HFFc6 (cell line): ENCODE measurements around the gene AMH. TPM values are rescaled to one million over a fixed set of nuclear protein-coding genes. Genes with fewer than 3 reads are reported as not detected.

ENCODE experiments used
- DNase-seq: peaks from one replicate; pipeline ENCODE4 v3.0.0-alpha.2; 2018
- H3K27ac Mint-ChIP-seq: 2 replicates; pipeline ENCODE4 v1.8.0; 2020; ENCODE audit warnings: mild to moderate bottlenecking, mixed read lengths
- H3K27me3 Mint-ChIP-seq: 2 replicates; pipeline ENCODE4 v1.8.0; 2021; ENCODE audit warnings: mild to moderate bottlenecking, moderate library complexity, mixed read lengths; ENCODE audit not compliant: insufficient read depth
- H3K36me3 Mint-ChIP-seq: 2 replicates; pipeline ENCODE4 v1.8.0; 2021; ENCODE audit warnings: low read depth, mixed read lengths
- H3K4me1 Mint-ChIP-seq: 2 replicates; pipeline ENCODE4 v1.8.0; 2020; ENCODE audit warnings: low read depth, mixed read lengths
- H3K4me3 Mint-ChIP-seq: 2 replicates; pipeline ENCODE4 v1.8.0; 2020; ENCODE audit warnings: mild to moderate bottlenecking, moderate library complexity, mixed read lengths
- H3K9me3 Mint-ChIP-seq: 2 replicates; pipeline ENCODE4 v1.8.0; 2020; ENCODE audit warnings: mild to moderate bottlenecking, mixed read lengths
- total RNA-seq, 6 experiments: library from RNA; stranded (reverse); fragmentation: NEBNext Ultra II Directional; extraction: Animal tissue kit (Norgen Biotek cat#: 25700); gene quantifications; 2 replicates in 1 of 6; 3 replicates in 5 of 6; pipeline ENCODE4 v1.2.3, GENCODE V29; 2021
- TF ChIP-seq, protein P1 (sequence below): fragments of 200-600 bp; sonication (generic); IDR thresholded peaks from 2 replicates; pipeline ENCODE4 v1.5.0; 2021; ENCODE audit warnings: antibody characterized with exemption, mild to moderate bottlenecking

The AMH gene
- total RNA-seq, 6 experiments from 2014 or later: 0.98 to 2.3 (median 1.4) TPM

GRCh38 chr19:2274931-2275535, 25.9 kb downstream of the AMH start:
- Mint-ChIP-seq H3K27ac (peak overlapping the region; percentile 73), H3K4me1 (peaks cover 36% of the 10 kb centered on the region), H3K27me3 (peaks cover 29% of the 10 kb centered on the region), H3K4me3 (peak overlapping the region; percentile 71), H3K36me3 (peaks cover 30% of the 10 kb centered on the region), H3K9me3 (no peaks in the 10 kb centered on the region)
- TF ChIP-seq, protein P1, sequence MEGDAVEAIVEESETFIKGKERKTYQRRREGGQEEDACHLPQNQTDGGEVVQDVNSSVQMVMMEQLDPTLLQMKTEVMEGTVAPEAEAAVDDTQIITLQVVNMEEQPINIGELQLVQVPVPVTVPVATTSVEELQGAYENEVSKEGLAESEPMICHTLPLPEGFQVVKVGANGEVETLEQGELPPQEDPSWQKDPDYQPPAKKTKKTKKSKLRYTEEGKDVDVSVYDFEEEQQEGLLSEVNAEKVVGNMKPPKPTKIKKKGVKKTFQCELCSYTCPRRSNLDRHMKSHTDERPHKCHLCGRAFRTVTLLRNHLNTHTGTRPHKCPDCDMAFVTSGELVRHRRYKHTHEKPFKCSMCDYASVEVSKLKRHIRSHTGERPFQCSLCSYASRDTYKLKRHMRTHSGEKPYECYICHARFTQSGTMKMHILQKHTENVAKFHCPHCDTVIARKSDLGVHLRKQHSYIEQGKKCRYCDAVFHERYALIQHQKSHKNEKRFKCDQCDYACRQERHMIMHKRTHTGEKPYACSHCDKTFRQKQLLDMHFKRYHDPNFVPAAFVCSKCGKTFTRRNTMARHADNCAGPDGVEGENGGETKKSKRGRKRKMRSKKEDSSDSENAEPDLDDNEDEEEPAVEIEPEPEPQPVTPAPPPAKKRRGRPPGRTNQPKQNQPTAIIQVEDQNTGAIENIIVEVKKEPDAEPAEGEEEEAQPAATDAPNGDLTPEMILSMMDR: peak; percentile 78
- DNase-seq: peak; percentile 70

DNA sequence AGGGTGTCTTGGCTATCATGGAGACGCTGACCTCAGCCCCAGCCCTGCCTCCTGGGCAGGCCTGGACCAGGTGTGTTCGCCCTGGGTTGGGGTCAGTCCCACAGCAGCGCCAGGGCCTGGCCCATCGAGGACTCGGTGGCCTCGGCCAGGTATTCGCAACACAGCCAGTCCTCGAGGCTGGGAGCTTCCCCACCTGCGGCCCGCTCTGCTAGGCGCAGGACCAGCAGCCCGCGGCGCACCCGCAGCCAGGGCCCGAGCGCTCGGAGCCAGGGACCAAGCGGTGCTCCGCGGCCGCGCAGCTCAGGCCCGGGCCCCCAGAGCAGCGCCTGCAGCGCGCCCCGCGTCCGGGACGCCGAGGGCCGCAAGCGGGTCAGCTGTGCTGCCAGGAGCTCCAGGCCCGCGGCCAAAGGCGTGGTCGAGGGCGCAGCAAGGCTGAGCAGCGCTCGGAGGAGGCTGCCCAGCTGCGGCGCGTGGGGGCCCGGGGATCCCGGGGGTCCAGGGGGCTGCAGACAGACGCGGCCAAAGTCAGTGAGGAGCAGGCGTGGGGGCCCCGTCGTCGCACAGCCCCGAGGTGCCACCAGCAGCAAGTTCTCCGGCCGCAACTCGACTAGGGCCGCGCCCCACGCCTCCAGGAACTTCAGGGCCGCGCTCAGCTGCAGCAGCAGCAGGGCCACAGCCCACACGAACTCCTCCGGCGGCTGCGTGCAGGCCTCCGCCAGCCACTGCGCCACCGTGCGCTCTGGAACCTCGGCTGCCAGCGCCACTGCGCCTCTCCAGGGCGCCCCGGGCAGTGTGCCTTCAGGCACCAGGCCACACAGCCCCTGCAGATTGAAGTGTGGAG, 26.7 kb downstream of the AMH start:
- H3K9me3 Mint-ChIP-seq: no peaks in the 10 kb centered on the region
- peaks cover 36% of the 10 kb centered on the region for H3K4me1 Mint-ChIP-seq
- TF ChIP-seq, protein P1: no peak
- H3K36me3 Mint-ChIP-seq: peaks cover 30% of the 10 kb centered on the region
- H3K27me3 Mint-ChIP-seq: peaks cover 26% of the 10 kb centered on the region
- H3K27ac Mint-ChIP-seq: no peak overlapping the region
- no peak for DNase-seq
- H3K4me3 Mint-ChIP-seq: no peak overlapping the region

DNA sequence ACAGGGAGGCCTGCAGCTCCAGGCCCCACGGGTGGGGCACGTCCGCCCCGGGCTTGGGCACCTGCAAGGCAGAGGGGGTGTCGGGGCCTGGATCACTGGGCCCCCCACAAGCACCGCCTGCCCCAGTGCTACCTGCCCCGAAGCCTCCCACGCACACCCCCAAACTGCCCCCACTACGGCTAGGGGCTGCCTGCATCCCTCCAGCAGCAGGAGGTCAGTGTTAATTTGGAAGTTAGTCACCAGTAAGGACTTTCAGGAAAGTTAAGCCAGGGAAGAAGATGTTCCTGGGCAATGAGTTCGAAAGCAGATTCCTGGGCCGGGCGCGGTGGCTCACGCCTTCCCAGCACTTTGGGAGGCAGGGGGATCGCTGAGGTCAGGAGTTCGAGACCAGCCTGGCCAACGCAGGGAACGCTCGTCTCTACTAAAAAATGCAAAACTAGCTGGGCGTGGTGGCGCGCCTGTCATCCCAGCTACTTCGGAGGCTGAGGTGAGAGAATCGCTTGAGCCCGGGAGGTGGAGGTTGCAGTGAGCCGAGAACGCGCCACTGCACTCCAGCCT, 27.4 kb downstream of the AMH start:
- TF ChIP-seq, protein P1: no peak
- peaks cover 27% of the 10 kb centered on the region for H3K36me3 Mint-ChIP-seq
- H3K27me3 Mint-ChIP-seq: peaks cover 24% of the 10 kb centered on the region

DNA sequence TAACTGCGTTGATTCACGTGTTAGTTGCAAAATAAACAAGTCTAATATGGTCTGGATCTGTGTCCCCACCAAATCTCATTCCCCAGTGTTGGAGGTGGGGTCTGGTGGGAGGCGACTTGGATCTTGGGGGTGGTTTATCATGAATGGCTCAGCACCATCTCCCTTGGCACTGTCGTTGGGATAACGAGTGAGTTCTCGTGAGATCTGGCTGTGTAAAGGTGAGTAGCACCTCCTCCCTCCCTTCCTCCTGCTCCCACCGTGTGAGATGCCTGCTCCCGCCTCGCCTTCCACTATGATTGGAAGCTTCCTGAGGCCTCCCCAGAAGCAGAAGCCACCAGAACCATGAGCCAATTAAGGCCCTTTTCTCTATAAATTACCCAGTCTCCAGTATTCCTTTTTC, 28.0 kb downstream of the AMH start:
- Mint-ChIP-seq H3K9me3 (no peaks in the 10 kb centered on the region), H3K27ac (peak overlapping the region; percentile 46; the same call in 1 of the 2 replicates), H3K4me3 (no peak overlapping the region; the same call in 1 of the 2 replicates)

More for the DNA sequence above, 27.4 kb downstream of the AMH start:
- no peak overlapping the region for H3K4me3 Mint-ChIP-seq
- no peak for DNase-seq
- peaks cover 34% of the 10 kb centered on the region for H3K4me1 Mint-ChIP-seq
- no peak overlapping the region for H3K27ac Mint-ChIP-seq
- H3K9me3 Mint-ChIP-seq: no peaks in the 10 kb centered on the region

DNA sequence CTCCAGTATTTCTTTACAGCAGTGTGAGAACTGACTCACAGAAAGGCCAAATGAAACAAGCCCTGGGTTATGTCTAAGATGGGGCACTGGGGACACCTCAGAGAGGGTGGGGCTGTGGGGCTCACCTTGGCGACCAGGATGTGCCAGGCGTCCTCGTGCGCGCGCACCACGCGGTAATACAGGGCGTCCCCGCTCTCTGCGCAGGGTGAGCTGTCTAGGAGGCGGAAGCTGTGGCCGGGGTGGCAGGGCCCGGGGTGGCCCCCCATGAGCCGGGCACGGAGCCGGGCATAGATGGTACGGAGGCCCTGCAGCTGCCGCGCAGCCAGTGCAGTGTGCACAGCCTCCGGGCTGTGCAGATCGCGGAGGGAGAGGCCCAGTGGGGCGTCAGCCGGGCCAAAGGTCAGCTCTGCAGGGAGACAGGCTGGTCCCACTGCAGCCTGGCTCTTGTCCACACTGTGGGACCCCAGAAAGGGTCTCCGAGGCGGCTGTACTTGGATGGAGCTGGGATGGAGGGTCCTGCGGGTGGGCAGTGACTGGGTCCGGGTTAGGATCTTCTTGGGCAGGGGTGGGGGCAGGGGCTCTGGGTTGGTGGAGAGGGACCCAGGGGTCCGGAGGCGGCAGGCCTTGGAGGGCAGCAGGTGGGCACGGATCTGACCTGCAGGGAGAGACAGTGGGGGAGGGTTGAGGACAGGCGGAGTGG, 29.5 kb downstream of the AMH start:
- no peak for DNase-seq
- Mint-ChIP-seq H3K27ac (no peak overlapping the region), H3K27me3 (peaks cover 20% of the 10 kb centered on the region), H3K4me1 (peaks cover 26% of the 10 kb centered on the region), H3K36me3 (peaks cover 19% of the 10 kb centered on the region), H3K9me3 (no peaks in the 10 kb centered on the region), H3K4me3 (no peak overlapping the region)
- TF ChIP-seq, protein P1: no peak

More for the DNA sequence above, 28.0 kb downstream of the AMH start:
- H3K36me3 Mint-ChIP-seq: peaks cover 22% of the 10 kb centered on the region
- peaks cover 20% of the 10 kb centered on the region for H3K27me3 Mint-ChIP-seq
- peaks cover 34% of the 10 kb centered on the region for H3K4me1 Mint-ChIP-seq
- TF ChIP-seq, protein P1: no peak
- no peak for DNase-seq
